ENCODE results near the gene SPNS1.
A peak's percentile ranks its signal among the peaks of the same experiment; 100 is the strongest.

SPNS1 gene

GRCh38 chr16:29030086-29030840 is 55.7 kb downstream of the SPNS1 start:
- peak in 1 of 2 experiments; percentile 44 for DNase-seq
